K562 (cell line): ENCODE data around the gene SH2D4B. TPM values are rescaled to one million over a fixed set of nuclear protein-coding genes. Genes with fewer than 3 reads are reported as not detected.

Experiments
- CREM ChIP-seq: IDR thresholded peaks from 2 replicates; pipeline ENCODE4 v1.6.1; 2014; ENCODE audit warnings: antibody characterized with exemption, low read depth
- GATAD2B ChIP-seq: fragments of 450-650 bp; IDR thresholded peaks from 2 replicates; pipeline ENCODE4 v1.6.1; 2017; ENCODE audit warnings: mild to moderate bottlenecking, borderline replicate concordance
- IRF2 ChIP-seq: sonication (generic); formaldehyde crosslinking; IDR thresholded peaks from 2 replicates; pipeline ENCODE4 v1.8.1; 2022; ENCODE audit warnings: mild to moderate bottlenecking, missing genetic modification reagents
- JUND ChIP-seq, 2 experiments: IDR thresholded peaks; 2 replicates in 1 of 2; 3 replicates in 1 of 2; pipeline ENCODE4 v1.6.1; 2011; ENCODE audit warnings: borderline replicate concordance in 2 of 2, low read depth in 2 of 2, low read length in 2 of 2, improper control_type of control experiment in 1 of 2, missing biosample characterization in 1 of 2, missing genetic modification characterization in 1 of 2, missing genetic modification reagents in 1 of 2
- MGA ChIP-seq: fragments of 450-650 bp; IDR thresholded peaks from 2 replicates; pipeline ENCODE4 v1.6.1; 2016; ENCODE audit warnings: mild to moderate bottlenecking, moderate library complexity
- NFE2 ChIP-seq: IDR thresholded peaks from 2 replicates; pipeline ENCODE4 v1.6.1; 2014; ENCODE audit warnings: antibody characterized with exemption, low read depth
- TEAD4 ChIP-seq, 2 experiments: sonication (generic) in 1 of 2; formaldehyde crosslinking in 1 of 2; IDR thresholded peaks; 2 replicates each; pipeline versions ENCODE4 v1.6.1 to v1.8.0; 2012 to 2022; ENCODE audit warnings: borderline replicate concordance in 1 of 2, inconsistent platforms in 1 of 2, low read length in 1 of 2, mild to moderate bottlenecking in 1 of 2, missing genetic modification reagents in 1 of 2
- THRAP3 ChIP-seq: fragments of 450-650 bp; IDR thresholded peaks from 2 replicates; pipeline ENCODE4 v1.6.1; 2016; ENCODE audit warnings: mild to moderate bottlenecking, inconsistent platforms, borderline replicate concordance
- ZBTB2 ChIP-seq: fragments of 450-650 bp; IDR thresholded peaks from 2 replicates; pipeline ENCODE4 v1.6.1; 2016; ENCODE audit warnings: antibody characterized with exemption
- ZNF395 ChIP-seq: fragments of 200-800 bp; sonication (Bioruptor generic); IDR thresholded peaks from 2 replicates; pipeline ENCODE4 v1.6.1; 2017; ENCODE audit warnings: missing genetic modification characterization, missing compliant biosample characterization
- ZNF444 ChIP-seq: fragments of 250-450 bp; sonication (Bioruptor Pico); IDR thresholded peaks from 2 replicates; pipeline ENCODE4 v1.4.0; 2020; ENCODE audit warnings: mild to moderate bottlenecking, moderate library complexity
- polyA plus RNA-seq, 8 experiments: library from polyadenylated mRNA; depleted of rRNA in 4 of 8; stranded (reverse) in 5 of 8; unstranded in 3 of 8; fragments of >200 nt; fragmentation: Nextera tagmentation in 2 of 8; fragmentation: Illumina TruSeq in 1 of 8; extraction: Ambion mirVana in 2 of 8; extraction: Trizol in 1 of 8; gene quantifications; 2 replicates each; pipeline versions ENCODE4 v1.2.1 to v1.2.3, GENCODE V29; 2011 to 2014; ENCODE audit warnings: inconsistent platforms in 1 of 8, missing spikeins in 1 of 8
- total RNA-seq, 7 experiments: library from RNA; depleted of rRNA in 6 of 7; stranded (reverse); fragments of >200 nt in 6 of 7; fragmentation: Illumina TruSeq in 2 of 7; extraction: Trizol in 2 of 7; gene quantifications; 2 replicates each; pipeline versions ENCODE4 v1.2.1 to v1.2.3, GENCODE V29; 2011 to 2021; ENCODE audit warnings: low replicate concordance in 1 of 7

The SH2D4B gene
- total and polyA plus RNA-seq, 9 of the 15 experiments (the other 6 are each of a cell fraction or from before 2014, with no cell fraction given) = 0.03 to 0.14 (median 0.04) TPM; not detected in 4

GRCh38 chr10:80498833-80499741, 38.6 kb upstream of the SH2D4B start (continued):
- no peak; the same call in 1 of the 2 replicates for TF ChIP-seq GATAD2B
- TF ChIP-seq THRAP3 = no peak
- no peak for TF ChIP-seq ZNF444 (CRISPR knock-in tag)
- TF ChIP-seq MGA = no peak
- peak; percentile 42; the same call in 1 of the 2 replicates for TF ChIP-seq CREM
- no peak for TF ChIP-seq IRF2
- TF ChIP-seq ZBTB2 = peak; percentile 18; the same call in 1 of the 2 replicates
- TF ChIP-seq JUND (IDR thresholded peaks at IDR 0.05; ENCODE audit: borderline replicate concordance, low read depth, low read length) = peak; percentile 97
- TF ChIP-seq JUND (tag; IDR thresholded peaks at IDR 0.05; ENCODE audit: borderline replicate concordance, low read depth, low read length) = peak; percentile 96; the same call in 2 of the 3 replicates
- TF ChIP-seq NFE2 = peak; percentile 86
- TF ChIP-seq ZNF395 (CRISPR knock-in tag) = 0 out of 2 replicates have a peak, but pooled peaks have one; percentile 62
- TF ChIP-seq TEAD4 (IDR thresholded peaks at IDR 0.05; ENCODE audit: low read length) = peak; percentile 63
- no peak for TF ChIP-seq TEAD4 (CRISPR knock-in tag; IDR thresholded peaks at IDR 0.05; ENCODE audit: borderline replicate concordance)
